Suprapubic skin (tissue), 3 donors: ENCODE data around the gene BEST2.

Source experiments
- POLR2AphosphoS5 ChIP-seq, 3 donors: sonication (generic); formaldehyde crosslinking; IDR thresholded peaks; one replicate each; pipeline ENCODE4 v1.6.1; 2017; ENCODE audit warnings: antibody characterized with exemption in 3 of 3
- TF ChIP-seq, protein P1 (sequence below), 2 donors: fragments of 200-600 bp in 1 of 2; fragments of 450-650 bp in 1 of 2; sonication (generic) in 1 of 2; IDR thresholded peaks; one replicate each; pipeline ENCODE4 v1.5.1; 2016 to 2019; ENCODE audit warnings: antibody characterized with exemption in 2 of 2, mild to moderate bottlenecking in 1 of 2, moderate library complexity in 1 of 2

DNA sequence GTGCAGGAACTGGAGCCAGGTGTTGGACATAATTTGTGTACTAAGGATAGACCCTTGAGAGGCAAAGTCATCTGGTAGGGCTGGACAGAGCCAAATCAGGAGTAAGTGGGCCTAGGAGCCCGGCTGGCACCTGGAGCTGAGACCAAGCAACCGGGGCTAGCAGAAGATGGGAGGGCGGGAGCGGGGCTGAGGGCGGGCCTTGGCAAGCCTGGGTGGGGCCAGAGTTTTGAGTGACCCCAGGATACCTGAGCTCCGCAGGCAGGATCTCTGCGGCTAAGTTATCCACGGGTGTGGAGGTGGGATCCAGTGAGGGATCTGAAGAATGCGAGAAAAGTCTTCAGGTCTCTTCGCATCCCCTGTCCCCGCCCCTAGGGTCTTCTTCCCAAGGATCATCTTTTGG is 15.6 kb downstream of the BEST2 start:
- TF ChIP-seq, protein P1, sequence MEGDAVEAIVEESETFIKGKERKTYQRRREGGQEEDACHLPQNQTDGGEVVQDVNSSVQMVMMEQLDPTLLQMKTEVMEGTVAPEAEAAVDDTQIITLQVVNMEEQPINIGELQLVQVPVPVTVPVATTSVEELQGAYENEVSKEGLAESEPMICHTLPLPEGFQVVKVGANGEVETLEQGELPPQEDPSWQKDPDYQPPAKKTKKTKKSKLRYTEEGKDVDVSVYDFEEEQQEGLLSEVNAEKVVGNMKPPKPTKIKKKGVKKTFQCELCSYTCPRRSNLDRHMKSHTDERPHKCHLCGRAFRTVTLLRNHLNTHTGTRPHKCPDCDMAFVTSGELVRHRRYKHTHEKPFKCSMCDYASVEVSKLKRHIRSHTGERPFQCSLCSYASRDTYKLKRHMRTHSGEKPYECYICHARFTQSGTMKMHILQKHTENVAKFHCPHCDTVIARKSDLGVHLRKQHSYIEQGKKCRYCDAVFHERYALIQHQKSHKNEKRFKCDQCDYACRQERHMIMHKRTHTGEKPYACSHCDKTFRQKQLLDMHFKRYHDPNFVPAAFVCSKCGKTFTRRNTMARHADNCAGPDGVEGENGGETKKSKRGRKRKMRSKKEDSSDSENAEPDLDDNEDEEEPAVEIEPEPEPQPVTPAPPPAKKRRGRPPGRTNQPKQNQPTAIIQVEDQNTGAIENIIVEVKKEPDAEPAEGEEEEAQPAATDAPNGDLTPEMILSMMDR (IDR thresholded peaks at IDR 0.05): no peak
- no peak for TF ChIP-seq POLR2AphosphoS5 (IDR thresholded peaks at IDR 0.05)
